Prostate gland (tissue), 2 donors: ENCODE data around the gene TMEM238.

ENCODE experiments used
- CTCF ChIP-seq, 4 experiments: fragments of 200-600 bp in 2 of 4; fragments of 450-650 bp in 2 of 4; sonication (generic) in 2 of 4; IDR thresholded peaks; 1 replicate in 3 of 4; 2 replicates in 1 of 4; pipeline ENCODE4 v1.5.1; 2016 to 2019; ENCODE audit warnings: antibody characterized with exemption in 4 of 4, mild to moderate bottlenecking in 2 of 4, moderate library complexity in 2 of 4
- POLR2AphosphoS5 ChIP-seq: sonication (generic); formaldehyde crosslinking; IDR thresholded peaks from one replicate; pipeline ENCODE4 v1.6.1; 2017; ENCODE audit warnings: antibody characterized with exemption

GRCh38 chr19:55373993-55374757 is 9.9 kb downstream of the TMEM238 start:
- no peak for TF ChIP-seq CTCF (IDR thresholded peaks at IDR 0.05)
- TF ChIP-seq POLR2AphosphoS5, result no peak
